Tibial nerve (tissue), 4 donors: ENCODE data around the gene NOTCH1. TPM values are rescaled to one million over a fixed set of nuclear protein-coding genes. Genes with fewer than 3 reads are reported as not detected.

ENCODE experiments used
- DNase-seq, 2 donors: peaks; one replicate each; pipeline ENCODE4 v3.0.0-alpha.2; 2019; ENCODE audit warnings: low spot score in 2 of 2
- H3K27ac ChIP-seq, 4 donors: fragments of 200-600 bp; sonication (generic) in 3 of 4; one replicate each; pipeline ENCODE4 v1.5.1; 2017 to 2019; ENCODE audit warnings: mild to moderate bottlenecking in 1 of 4
- H3K27me3 ChIP-seq, 2 donors: fragments of 200-600 bp; sonication (generic) in 1 of 2; one replicate each; pipeline versions ENCODE4 v1.5.1 to v1.6.0; 2017 to 2019
- H3K36me3 ChIP-seq, 3 donors: fragments of 200-600 bp; sonication (generic); one replicate each; pipeline ENCODE4 v1.5.1; 2018 to 2019
- H3K4me1 ChIP-seq, 4 donors: fragments of 200-600 bp; sonication (generic) in 3 of 4; one replicate each; pipeline ENCODE4 v1.5.1; 2017 to 2019
- H3K4me3 ChIP-seq, 4 donors: fragments of 200-600 bp; sonication (generic) in 3 of 4; one replicate each; pipeline ENCODE4 v1.5.1; 2017 to 2019; ENCODE audit warnings: mild to moderate bottlenecking in 1 of 4, moderate library complexity in 1 of 4
- H3K9me3 ChIP-seq, 4 donors: fragments of 200-600 bp; sonication (generic) in 3 of 4; one replicate each; pipeline ENCODE4 v1.5.1; 2017 to 2019
- CTCF ChIP-seq, 5 experiments: fragments of 200-600 bp in 3 of 5; fragments of 450-650 bp in 2 of 5; sonication (generic) in 3 of 5; IDR thresholded peaks; one replicate each; pipeline ENCODE4 v1.5.1; 2016 to 2019; ENCODE audit warnings: antibody characterized with exemption in 5 of 5, mild to moderate bottlenecking in 3 of 5, moderate library complexity in 2 of 5
- EP300 ChIP-seq, 2 donors: sonication (generic); formaldehyde crosslinking; IDR thresholded peaks; one replicate each; pipeline ENCODE4 v1.6.1; 2017; ENCODE audit warnings: antibody characterized with exemption in 2 of 2, mild to moderate bottlenecking in 1 of 2
- POLR2A ChIP-seq, 2 donors: fragments of 450-650 bp; IDR thresholded peaks; one replicate each; pipeline ENCODE4 v1.6.1; 2017; ENCODE audit warnings: antibody characterized with exemption in 2 of 2, mild to moderate bottlenecking in 2 of 2, moderate library complexity in 2 of 2
- WGBS, 2 donors: methylation state at CpG; one replicate each; pipeline ENCODE4 v1.1.5; 2018; 5-methylcytosine and 5-hydroxymethylcytosine counted together
- total RNA-seq, 4 donors: library from RNA; depleted of rRNA; stranded (reverse); fragments of >200 nt; gene quantifications; one replicate each; pipeline ENCODE4 v1.1.0, GENCODE V29; 2016

Gene NOTCH1
- total RNA-seq, 4 donors from 2014 or later: 29.3 to 65.4 (median 41.5) TPM

- DNase-seq: no peak
- 84 to 92% methylated on average over 15 to 20 of the region's 28 CpGs for WGBS, 2 donors
Measured at GRCh38 chr9:136497916-136498695, 47.7 kb downstream of the NOTCH1 start.

GRCh38 chr9:136496801-136497620 is 48.8 kb downstream of the NOTCH1 start:
- Histone ChIP-seq H3K36me3 (peaks cover 2 to 68% (median 46%) of the 10 kb centered on the region in 3 donors), H3K27me3 (no peaks in the 10 kb centered on the region), H3K9me3 (no peaks in the 10 kb centered on the region), H3K4me3 (no peak overlapping the region), H3K27ac (peak overlapping the region in 1 of 4 donors; percentile 85), H3K4me1 (peaks cover 0 to 41% (median 23%) of the 10 kb centered on the region in 4 donors)
- 87 to 90% methylated on average over 25 to 37 of the region's 56 CpGs for WGBS, 2 donors
- no peak for DNase-seq
- no peak for TF ChIP-seq EP300 (IDR thresholded peaks at IDR 0.05)
- no peak for TF ChIP-seq CTCF (IDR thresholded peaks at IDR 0.05)
- TF ChIP-seq POLR2A (IDR thresholded peaks at IDR 0.05): no peak

More at GRCh38 chr9:136497916-136498695, 47.7 kb downstream of the NOTCH1 start:
- Histone ChIP-seq H3K9me3 (no peaks in the 10 kb centered on the region), H3K4me1 (peaks cover 0 to 33% (median 19%) of the 10 kb centered on the region in 4 donors), H3K4me3 (no peak overlapping the region), H3K27ac (peak overlapping the region in 1 of 4 donors; percentile 23), H3K27me3 (no peaks in the 10 kb centered on the region), H3K36me3 (peaks cover 4 to 79% (median 46%) of the 10 kb centered on the region in 3 donors)
- TF ChIP-seq CTCF (IDR thresholded peaks at IDR 0.05) (no peak), EP300 (IDR thresholded peaks at IDR 0.05) (no peak), POLR2A (IDR thresholded peaks at IDR 0.05) (no peak)

- WGBS, 2 donors: 77 to 81% methylated on average over 14 to 18 of the region's 18 CpGs
- Histone ChIP-seq H3K4me3 (no peak overlapping the region), H3K36me3 (peaks cover 2 to 59% (median 41%) of the 10 kb centered on the region in 3 donors), H3K9me3 (no peaks in the 10 kb centered on the region), H3K27me3 (no peaks in the 10 kb centered on the region), H3K4me1 (peaks cover 0 to 41% (median 23%) of the 10 kb centered on the region in 4 donors), H3K27ac (peak overlapping the region in 2 of 4 donors; percentile 73 to 85)
- no peak for DNase-seq
- TF ChIP-seq CTCF (IDR thresholded peaks at IDR 0.05): no peak
Measured at GRCh38 chr9:136496181-136496580, 49.7 kb downstream of the NOTCH1 start.

GRCh38 chr9:136495238-136495800 is 50.5 kb downstream of the NOTCH1 start:
- H3K4me3 ChIP-seq: no peak overlapping the region
- no peak for TF ChIP-seq EP300 (IDR thresholded peaks at IDR 0.05)
- TF ChIP-seq CTCF (IDR thresholded peaks at IDR 0.05): no peak
- no peak for TF ChIP-seq POLR2A (IDR thresholded peaks at IDR 0.05)
- H3K36me3 ChIP-seq: peaks cover 2 to 51% (median 35%) of the 10 kb centered on the region in 3 donors
- 70 to 74% methylated on average over 17 of the region's 17 CpGs for WGBS, 2 donors
- peak overlapping the region in 2 of 4 donors; percentile 73 to 85 for H3K27ac ChIP-seq
- H3K9me3 ChIP-seq: no peaks in the 10 kb centered on the region
- peaks cover 0 to 41% (median 23%) of the 10 kb centered on the region in 4 donors for H3K4me1 ChIP-seq
- no peak for DNase-seq
- no peaks in the 10 kb centered on the region for H3K27me3 ChIP-seq
